Retinal pigment epithelial cell (primary cell): ENCODE results near the gene EXOC4.

ENCODE experiments used
- DNase-seq: peaks from one replicate; pipeline ENCODE4 v3.0.0-alpha.2; 2010; ENCODE audit warnings: low read depth
- H3K4me3 ChIP-seq: 2 replicates; pipeline ENCODE4 v1.5.1; 2011; ENCODE audit warnings: mild to moderate bottlenecking, low read length, control low read depth, moderate library complexity
- CTCF ChIP-seq: conservative IDR thresholded peaks from 2 replicates; pipeline ENCODE4 v1.5.1; 2011; ENCODE audit warnings: low read depth, low read length, control low read depth, inconsistent platforms

Gene EXOC4

GRCh38 chr7:133234961-133235875 is 17.7 kb upstream of the EXOC4 start:
- H3K4me3 ChIP-seq, result no peak overlapping the region
- DNase-seq, result no peak
- no peak for TF ChIP-seq CTCF

- H3K4me3 ChIP-seq, result no peak overlapping the region
- no peak for TF ChIP-seq CTCF
These were observed 15.3 kb upstream of the EXOC4 start for GRCh38 chr7:133237545-133237944.

GRCh38 chr7:133240302-133240701 is 12.6 kb upstream of the EXOC4 start:
- no peak for DNase-seq
- H3K4me3 ChIP-seq, result no peak overlapping the region
- no peak for TF ChIP-seq CTCF

More at GRCh38 chr7:133237545-133237944, 15.3 kb upstream of the EXOC4 start:
- no peak for DNase-seq

- H3K4me3 ChIP-seq, result no peak overlapping the region
- TF ChIP-seq CTCF, result no peak
- DNase-seq, result no peak
These were observed 6.3 kb upstream of the EXOC4 start for GRCh38 chr7:133246558-133246957.

GRCh38 chr7:133248901-133249300 is 4.0 kb upstream of the EXOC4 start:
- no peak for DNase-seq
- no peak overlapping the region for H3K4me3 ChIP-seq
- no peak for TF ChIP-seq CTCF

- TF ChIP-seq CTCF, result no peak
- H3K4me3 ChIP-seq, result no peak overlapping the region
- DNase-seq, result no peak
These were observed 396 bp upstream of the EXOC4 start for GRCh38 chr7:133252506-133252857.

GRCh38 chr7:133253519-133253875 is 619 bp downstream of the EXOC4 start:
- no peak for TF ChIP-seq CTCF
- DNase-seq, result no peak
- peak overlapping the region; percentile 97 for H3K4me3 ChIP-seq
